Measurements from ENCODE around the gene ELOVL5.
A peak's percentile ranks its signal among the peaks of the same experiment; 100 is the strongest.
"Not testable (repeated sequence)": the region's sequence is repeated elsewhere in the genome, so short reads cannot be mapped to it uniquely, and the experiment has no call there.

ELOVL5 gene

DNA sequence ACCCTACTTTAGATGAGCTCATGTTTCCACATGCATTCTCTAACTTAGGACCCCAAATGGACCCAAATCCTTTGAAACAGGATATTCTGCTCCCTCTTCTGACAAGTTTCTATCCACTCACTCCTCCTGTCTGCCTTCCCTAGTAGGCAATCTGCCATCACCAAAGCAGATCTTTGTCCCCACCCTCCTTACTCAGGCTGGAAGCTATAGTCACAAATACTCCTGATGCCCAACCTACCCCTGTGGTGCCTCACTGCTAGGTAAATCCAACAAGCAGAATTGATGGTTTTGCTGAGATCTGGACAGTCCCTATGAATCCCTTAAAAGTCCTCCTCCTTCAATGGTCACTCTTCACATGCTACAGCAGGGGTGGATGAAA lies 21.7 kb downstream of the ELOVL5 start:
- DNase-seq: no peak

- DNase-seq: no peak
Observed at GRCh38 chr6:53326372-53327016, 22.3 kb downstream of the ELOVL5 start.

- DNase-seq: no peak
Observed at GRCh38 chr6:53325785-53326184, 23.0 kb downstream of the ELOVL5 start.

GRCh38 chr6:53322188-53323029 lies 26.3 kb downstream of the ELOVL5 start:
- DNase-seq: peak; percentile 67

GRCh38 chr6:53321701-53322100 lies 27.0 kb downstream of the ELOVL5 start:
- DNase-seq: no peak

DNA sequence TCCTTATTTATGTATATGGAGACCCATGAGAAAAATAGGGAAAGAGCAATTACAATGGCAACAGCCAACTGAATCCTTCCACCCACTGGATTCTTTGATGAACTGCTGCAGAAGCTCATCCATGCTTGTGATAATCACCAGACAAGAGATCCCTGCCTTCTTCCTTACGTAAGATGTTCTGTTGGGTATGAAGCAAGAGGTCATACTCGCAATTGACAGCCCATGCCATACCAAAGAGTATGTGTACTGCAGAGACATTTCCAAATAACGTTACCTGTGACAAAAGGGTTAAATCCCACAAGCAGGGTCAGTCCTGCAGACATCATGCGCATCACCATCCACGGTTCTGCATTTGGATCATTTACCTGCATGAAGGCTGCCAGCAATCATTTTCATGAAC lies 27.8 kb downstream of the ELOVL5 start:
- DNase-seq: peak; percentile 53

DNA sequence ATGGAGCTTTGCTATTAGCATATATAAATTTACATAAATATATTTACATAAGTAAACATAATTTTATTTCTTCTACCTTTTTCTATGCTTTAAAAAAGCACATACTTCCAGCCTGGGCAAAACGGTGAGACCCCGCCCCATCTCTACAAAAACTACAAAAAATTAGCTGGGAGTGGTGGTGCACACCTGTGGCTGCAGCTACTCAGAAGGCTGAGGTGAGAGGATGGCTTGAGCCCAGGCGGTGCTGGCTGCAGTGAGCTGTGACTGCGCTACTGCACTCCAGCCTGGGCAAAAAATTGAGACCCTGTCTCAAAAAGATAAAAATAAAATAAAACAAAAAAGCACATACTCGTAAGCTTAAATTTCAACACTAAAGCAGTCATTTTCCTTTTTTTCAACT lies 30.3 kb downstream of the ELOVL5 start:
- DNase-seq: no peak

DNA sequence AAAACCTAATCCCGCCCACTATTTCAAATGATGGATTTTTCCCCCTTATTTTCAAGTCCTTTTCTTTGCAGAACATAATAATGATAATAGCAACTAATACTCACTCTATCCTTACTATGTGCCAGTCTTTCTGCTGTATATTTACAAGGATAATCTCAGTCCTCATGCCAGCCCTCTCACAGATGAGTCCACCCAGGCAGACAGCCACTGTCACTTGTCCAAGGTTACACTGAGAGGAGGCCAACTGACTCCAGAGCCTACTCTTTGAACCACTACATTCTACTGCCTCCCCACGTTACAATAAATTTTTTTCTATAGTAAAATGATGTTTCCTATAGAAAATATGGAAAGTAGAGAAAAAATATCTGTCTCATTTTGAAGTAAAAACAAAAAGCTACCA lies 30.9 kb downstream of the ELOVL5 start:
- no peak for DNase-seq

- not testable (repeated sequence) for DNase-seq
Observed at GRCh38 chr6:53317299-53317698, 31.5 kb downstream of the ELOVL5 start.

DNA sequence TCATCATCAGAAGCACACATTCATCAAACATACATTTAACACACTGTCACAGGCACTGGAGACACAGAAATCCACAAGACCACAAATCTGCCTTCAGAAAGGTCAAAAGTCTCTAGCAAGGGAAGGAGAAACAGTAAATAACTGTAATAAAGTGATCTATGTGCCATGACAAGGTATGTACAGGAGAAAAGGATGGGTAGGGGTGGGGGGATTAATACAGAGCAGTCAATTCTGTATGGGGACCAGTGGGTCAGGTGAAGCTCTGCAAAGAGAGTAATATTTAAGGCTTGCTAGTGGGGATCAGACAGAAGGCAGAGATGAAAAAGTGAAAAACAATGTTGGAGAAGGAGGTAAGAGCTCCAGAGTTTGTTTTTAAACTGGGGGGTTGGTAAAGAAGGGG lies 32.6 kb downstream of the ELOVL5 start:
- no peak for DNase-seq

- no peak for DNase-seq
Observed at GRCh38 chr6:53315086-53315724, 33.5 kb downstream of the ELOVL5 start.

- DNase-seq: no peak
Observed at GRCh38 chr6:53313784-53314400, 34.9 kb downstream of the ELOVL5 start.

GRCh38 chr6:53312355-53312754 lies 36.4 kb downstream of the ELOVL5 start:
- DNase-seq: no peak

GRCh38 chr6:53311586-53311935 lies 37.2 kb downstream of the ELOVL5 start:
- DNase-seq: no peak

GRCh38 chr6:53310771-53311585 lies 37.8 kb downstream of the ELOVL5 start:
- DNase-seq: no peak

GRCh38 chr6:53309901-53310300 lies 38.8 kb downstream of the ELOVL5 start:
- DNase-seq: no peak

DNA sequence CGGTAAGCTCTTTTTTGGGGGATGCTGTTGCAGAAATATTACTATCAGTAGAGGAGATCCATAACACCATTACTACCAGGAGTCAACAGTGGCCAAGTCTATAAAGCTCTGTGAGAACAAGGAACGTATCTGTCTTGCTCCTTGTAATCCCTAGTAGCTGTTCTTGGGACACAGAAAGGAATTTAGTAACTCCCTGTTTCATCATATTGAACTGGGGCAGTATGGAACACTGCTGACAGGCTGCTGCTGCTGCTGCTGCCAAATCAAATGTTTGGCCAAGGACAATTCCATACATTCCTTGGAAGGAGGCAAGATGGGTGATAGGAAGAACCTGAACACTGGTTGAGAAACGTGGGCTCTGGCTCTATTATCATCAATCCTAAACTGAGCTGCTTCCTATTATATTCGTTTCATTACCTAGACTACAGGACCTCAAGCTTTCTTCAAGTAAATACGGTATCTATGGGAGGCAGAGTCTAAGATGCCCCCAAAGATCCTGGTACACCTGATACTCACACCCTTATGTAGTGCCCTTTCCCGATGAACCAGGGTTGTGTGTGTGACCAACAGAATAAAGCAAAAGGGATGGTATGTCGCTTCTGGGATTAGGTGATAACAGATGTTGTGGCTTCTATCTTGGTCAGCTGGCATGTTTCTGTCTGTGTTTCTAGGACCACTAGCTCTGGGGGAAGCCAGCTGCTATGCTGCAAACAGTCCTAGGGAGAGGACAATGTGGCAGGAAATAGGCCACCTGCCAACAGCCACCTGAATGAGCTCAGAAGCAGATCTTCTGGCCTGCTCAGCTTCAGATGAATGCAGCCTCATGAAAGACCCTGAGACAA lies 39.5 kb downstream of the ELOVL5 start:
- no peak for DNase-seq

- DNase-seq: peak; percentile 46
Observed at GRCh38 chr6:53306819-53307347, 41.9 kb downstream of the ELOVL5 start.

GRCh38 chr6:53306217-53306616 lies 42.5 kb downstream of the ELOVL5 start:
- not testable (repeated sequence) for DNase-seq

- not testable (repeated sequence) for DNase-seq
Observed at GRCh38 chr6:53305506-53306005, 43.2 kb downstream of the ELOVL5 start.

DNA sequence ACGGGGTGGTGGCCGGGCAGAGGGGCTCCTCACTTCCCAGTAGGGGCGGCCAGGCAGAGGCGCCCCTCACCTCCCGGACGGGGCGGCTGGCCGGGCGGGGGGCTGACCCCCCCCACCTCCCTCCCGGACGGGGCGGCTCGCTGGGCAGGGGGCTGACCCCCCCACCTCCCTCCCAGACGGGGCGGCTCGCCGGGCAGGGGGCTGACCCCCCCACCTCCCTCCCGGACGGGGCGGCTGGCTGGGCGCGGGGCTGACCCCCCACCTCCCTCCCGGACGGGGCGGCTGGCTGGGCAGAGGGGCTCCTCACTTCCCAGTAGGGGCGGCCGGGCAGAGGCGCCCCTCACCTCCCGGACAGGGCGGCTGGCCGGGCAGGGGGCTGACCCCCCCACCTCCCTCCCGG lies 43.8 kb downstream of the ELOVL5 start:
- not testable (repeated sequence) for DNase-seq
